ENCODE measurements around the gene B4GALNT2. TPM values are rescaled to one million over a fixed set of nuclear protein-coding genes. Genes with fewer than 3 reads are reported as not detected.

Gene B4GALNT2
- total RNA-seq, 6 experiments from 2014 or later: 0.04 to 0.05 TPM; not detected in 4

DNA sequence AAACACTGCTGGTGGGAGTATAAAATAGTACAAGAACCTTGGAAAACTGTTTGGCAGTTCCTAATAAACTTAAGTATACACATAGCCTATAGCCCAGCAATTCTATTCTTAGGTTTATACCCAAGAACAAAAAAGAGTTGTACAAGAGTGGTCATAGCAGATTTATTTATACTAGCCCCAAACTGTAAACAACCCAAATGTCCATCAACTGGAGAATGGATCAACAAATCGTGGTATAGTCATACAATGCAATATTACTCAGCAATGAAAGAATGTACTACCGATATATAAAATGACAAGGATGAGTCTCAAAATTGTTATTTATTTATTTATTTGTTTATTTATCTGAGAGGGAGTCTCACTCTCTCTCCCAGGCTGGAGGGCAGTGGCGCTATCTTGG, 54.7 kb downstream of the B4GALNT2 start:
- intact Hi-C loops (cut with DNase I): no loop called here
- ATAC-seq (no peak), DNase-seq (no peak)
- H3K4me1 ChIP-seq: no peaks in the 10 kb centered on the region
- H3K9me3 ChIP-seq: no peaks in the 10 kb centered on the region
- TF ChIP-seq POLR2A (IDR thresholded peaks at IDR 0.05): no peak
- TF ChIP-seq CTCF (IDR thresholded peaks at IDR 0.05): no peak
- H3K27ac ChIP-seq: no peak overlapping the region
- H3K36me3 ChIP-seq: no peaks in the 10 kb centered on the region
- 94% methylated on average over 3 of the region's 3 CpGs for WGBS (ENCODE audit: insufficient coverage, low coverage, low lambda C conversion rate, missing lambda C conversion rate)
- no peak overlapping the region for H3K4me3 ChIP-seq
- no peaks in the 10 kb centered on the region for H3K27me3 ChIP-seq

GRCh38 chr17:49190932-49191331, 58.4 kb downstream of the B4GALNT2 start:
- DNase-seq (no peak), ATAC-seq (no peak)
- no peaks in the 10 kb centered on the region for H3K27me3 ChIP-seq
- WGBS (ENCODE audit: insufficient coverage, low coverage, low lambda C conversion rate, missing lambda C conversion rate): 64% methylated on average over 3 of the region's 4 CpGs
- H3K27ac ChIP-seq: no peak overlapping the region
- H3K36me3 ChIP-seq: no peaks in the 10 kb centered on the region
- intact Hi-C loops (cut with DNase I): no loop called here
- H3K4me1 ChIP-seq: no peaks in the 10 kb centered on the region
- H3K4me3 ChIP-seq: no peak overlapping the region
- H3K9me3 ChIP-seq: no peaks in the 10 kb centered on the region
- TF ChIP-seq CTCF (IDR thresholded peaks at IDR 0.05) (no peak), POLR2A (IDR thresholded peaks at IDR 0.05) (no peak)

DNA sequence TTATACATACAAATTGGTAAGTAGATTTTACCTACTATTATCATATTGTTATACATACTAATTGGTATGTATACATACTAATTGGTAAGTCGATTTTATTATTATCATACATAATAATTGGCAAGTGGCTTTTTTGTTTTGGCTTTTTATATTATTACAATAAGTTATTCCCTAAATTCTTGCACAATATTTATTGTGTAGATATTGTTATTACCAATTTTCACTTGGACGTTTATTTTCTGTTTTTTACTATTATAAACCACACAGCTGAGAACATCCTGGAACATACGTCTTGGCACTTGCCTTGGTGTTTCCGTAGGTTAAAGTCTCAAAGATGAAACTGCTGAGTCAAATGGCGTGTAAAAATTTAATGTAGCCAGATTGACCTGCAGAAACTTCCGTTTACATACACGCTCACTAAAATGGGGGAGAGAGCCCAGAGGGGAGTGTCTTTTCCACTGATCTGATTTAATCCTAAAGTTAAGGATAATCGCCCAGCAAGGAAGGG, 58.9 kb downstream of the B4GALNT2 start:
- H3K27me3 ChIP-seq: no peaks in the 10 kb centered on the region
- TF ChIP-seq CTCF (IDR thresholded peaks at IDR 0.05) (no peak), POLR2A (IDR thresholded peaks at IDR 0.05) (no peak)
- intact Hi-C loops (cut with DNase I): no loop called here
- H3K4me3 ChIP-seq: peak overlapping the region; percentile 55 to 75 (median 69)
- ATAC-seq (peak in 2 of 4 donors; percentile 1), DNase-seq (no peak)
- WGBS (ENCODE audit: insufficient coverage, low coverage, low lambda C conversion rate, missing lambda C conversion rate): 9% methylated on average over 8 of the region's 8 CpGs
- H3K4me1 ChIP-seq: no peaks in the 10 kb centered on the region
- H3K36me3 ChIP-seq: no peaks in the 10 kb centered on the region
- H3K9me3 ChIP-seq: no peaks in the 10 kb centered on the region
- peak overlapping the region; percentile 89 to 97 (median 96) for H3K27ac ChIP-seq

DNA sequence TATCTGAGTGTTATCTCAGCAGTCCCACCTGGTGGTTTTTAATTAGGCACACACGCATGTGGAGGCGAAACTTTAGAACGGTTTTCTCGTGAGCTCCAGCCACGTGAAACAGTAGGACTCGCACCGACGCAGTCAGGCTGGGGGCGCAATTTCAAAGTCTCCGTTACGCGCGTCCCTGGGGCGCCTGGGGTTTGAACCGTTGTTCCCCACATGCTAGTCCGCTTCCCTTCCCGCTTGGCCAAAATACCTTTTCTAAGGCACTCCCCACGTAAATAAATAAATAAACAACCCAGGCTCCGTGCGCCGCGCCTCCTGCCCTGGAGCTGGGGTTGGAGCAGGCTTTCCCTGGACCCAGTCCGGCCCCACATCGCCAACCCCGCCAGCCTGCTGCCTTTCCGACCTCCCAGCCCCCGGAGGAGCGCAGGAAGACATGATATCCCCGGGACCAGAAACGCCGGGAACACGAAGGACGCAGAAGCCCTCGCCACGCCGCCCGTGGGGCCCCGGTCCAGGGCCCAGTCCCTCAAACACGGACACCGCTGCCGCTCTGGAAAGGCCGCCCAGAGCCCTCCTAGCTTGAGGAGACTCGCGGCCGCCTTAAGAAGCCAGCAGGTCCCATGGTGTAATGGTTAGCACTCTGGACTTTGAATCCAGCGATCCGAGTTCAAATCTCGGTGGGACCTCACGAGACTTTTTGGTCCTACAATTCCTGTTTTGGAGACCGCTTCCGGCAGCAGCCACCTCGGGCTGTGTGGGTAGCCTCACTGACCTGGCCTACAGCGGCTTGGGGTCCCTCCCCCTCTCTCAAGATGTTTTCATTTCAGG, 59.6 kb downstream of the B4GALNT2 start:
- under 1% methylated on average over 23 of the region's 53 CpGs for WGBS (ENCODE audit: insufficient coverage, low coverage, low lambda C conversion rate, missing lambda C conversion rate)
- intact Hi-C loops (cut with DNase I): no loop called here
- peak overlapping the region; percentile 89 to 97 (median 96) for H3K27ac ChIP-seq
- ATAC-seq: peak; percentile 81 to 86 (median 84)
- peak; percentile 89 to 91 (median 90) for DNase-seq
- H3K36me3 ChIP-seq: no peaks in the 10 kb centered on the region
- H3K9me3 ChIP-seq: no peaks in the 10 kb centered on the region
- H3K4me1 ChIP-seq: no peaks in the 10 kb centered on the region
- H3K4me3 ChIP-seq: peak overlapping the region; percentile 55 to 75 (median 69)
- peak; percentile 16 to 31 (median 30) for TF ChIP-seq CTCF (IDR thresholded peaks at IDR 0.05)
- TF ChIP-seq POLR2A (IDR thresholded peaks at IDR 0.05): no peak
- H3K27me3 ChIP-seq: no peaks in the 10 kb centered on the region

Data from right lobe of liver (tissue), 6 donors.